GM12873 (cell line): ENCODE measurements around the gene THY1.

Source experiments
- TF ChIP-seq, protein P1 (sequence below): IDR thresholded peaks from 2 replicates; pipeline ENCODE4 v1.5.1; 2012; ENCODE audit warnings: low read depth, mild to moderate bottlenecking, moderate library complexity, low read length, control low read depth; ENCODE audit not compliant: insufficient read depth; ENCODE audit errors: missing control alignments

The THY1 gene

GRCh38 chr11:119438599-119438998 lies 15.6 kb upstream of the THY1 start:
- TF ChIP-seq, protein P1, sequence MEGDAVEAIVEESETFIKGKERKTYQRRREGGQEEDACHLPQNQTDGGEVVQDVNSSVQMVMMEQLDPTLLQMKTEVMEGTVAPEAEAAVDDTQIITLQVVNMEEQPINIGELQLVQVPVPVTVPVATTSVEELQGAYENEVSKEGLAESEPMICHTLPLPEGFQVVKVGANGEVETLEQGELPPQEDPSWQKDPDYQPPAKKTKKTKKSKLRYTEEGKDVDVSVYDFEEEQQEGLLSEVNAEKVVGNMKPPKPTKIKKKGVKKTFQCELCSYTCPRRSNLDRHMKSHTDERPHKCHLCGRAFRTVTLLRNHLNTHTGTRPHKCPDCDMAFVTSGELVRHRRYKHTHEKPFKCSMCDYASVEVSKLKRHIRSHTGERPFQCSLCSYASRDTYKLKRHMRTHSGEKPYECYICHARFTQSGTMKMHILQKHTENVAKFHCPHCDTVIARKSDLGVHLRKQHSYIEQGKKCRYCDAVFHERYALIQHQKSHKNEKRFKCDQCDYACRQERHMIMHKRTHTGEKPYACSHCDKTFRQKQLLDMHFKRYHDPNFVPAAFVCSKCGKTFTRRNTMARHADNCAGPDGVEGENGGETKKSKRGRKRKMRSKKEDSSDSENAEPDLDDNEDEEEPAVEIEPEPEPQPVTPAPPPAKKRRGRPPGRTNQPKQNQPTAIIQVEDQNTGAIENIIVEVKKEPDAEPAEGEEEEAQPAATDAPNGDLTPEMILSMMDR: no peak

DNA sequence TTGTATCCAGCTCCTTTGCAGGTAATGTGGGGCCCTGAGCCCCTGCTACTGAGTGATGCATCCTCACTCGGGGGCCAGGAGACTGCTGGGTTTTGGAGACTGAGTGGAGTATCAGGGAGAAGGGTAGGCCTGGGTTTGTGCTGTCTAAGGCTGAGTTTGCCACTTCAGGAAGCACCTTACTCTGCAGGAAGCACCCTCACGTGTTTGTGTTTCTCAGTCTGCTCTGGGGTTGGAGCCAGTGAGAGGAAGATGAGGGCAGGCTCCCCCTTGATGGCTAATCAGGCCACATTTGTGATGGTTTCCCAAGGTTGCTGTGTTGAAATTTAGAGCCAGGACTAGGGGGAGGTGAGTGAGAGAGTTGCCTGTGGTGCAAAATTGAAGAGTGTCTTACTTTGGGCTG lies 13.7 kb upstream of the THY1 start:
- TF ChIP-seq, protein P1: no peak

DNA sequence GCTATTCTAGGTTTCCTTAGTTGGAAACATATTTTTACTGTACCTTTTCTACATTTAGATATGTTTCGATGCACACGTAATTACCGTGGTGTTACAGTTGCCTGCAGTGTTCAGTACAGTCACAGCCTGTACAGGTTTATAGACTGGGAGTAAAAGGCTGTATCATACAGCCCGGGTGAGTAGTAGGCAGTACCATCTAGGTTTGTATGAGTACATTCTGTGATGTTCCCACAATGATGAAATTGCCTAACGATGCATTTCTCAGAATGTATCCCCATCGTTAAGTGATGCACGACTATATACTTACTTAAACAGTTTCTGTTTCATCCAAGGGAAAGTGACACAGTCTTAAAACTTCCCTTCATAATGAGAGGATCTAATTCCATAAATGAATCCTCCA lies 13.1 kb upstream of the THY1 start:
- TF ChIP-seq, protein P1: no peak

DNA sequence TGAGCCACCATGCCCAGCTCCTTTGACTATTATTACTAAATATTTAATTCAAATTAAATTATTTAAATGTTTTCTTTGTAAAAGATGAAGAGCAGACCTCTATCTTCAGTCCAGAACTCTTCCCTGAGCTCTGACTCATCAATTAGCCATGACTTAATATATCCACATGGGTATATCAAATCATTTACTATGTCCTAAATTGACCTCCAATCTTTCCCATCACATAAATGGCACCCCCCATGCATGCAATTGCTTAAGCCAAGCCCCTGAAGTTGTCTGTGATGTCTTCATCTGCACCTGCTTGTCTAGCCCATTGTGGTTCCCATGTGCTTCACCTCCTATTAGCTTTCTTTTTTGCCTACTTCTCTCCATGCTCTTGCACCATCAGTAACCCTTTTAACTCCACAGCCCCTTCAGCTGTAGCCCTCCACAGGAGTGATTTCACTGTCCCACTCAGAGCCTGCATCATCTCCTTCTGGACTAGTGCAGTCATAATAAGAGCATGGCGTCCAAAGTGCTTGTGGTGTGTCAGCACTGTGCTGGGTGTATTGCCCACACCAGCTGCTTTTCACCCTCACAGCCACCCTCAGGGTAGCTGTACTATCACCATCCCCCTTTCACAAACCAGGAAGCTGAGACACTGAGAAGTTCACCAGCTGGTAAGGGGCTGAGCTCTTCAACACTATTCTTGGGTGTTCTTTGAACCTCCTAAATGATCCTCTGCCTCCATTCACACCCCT lies 11.8 kb upstream of the THY1 start:
- TF ChIP-seq, protein P1: no peak

DNA sequence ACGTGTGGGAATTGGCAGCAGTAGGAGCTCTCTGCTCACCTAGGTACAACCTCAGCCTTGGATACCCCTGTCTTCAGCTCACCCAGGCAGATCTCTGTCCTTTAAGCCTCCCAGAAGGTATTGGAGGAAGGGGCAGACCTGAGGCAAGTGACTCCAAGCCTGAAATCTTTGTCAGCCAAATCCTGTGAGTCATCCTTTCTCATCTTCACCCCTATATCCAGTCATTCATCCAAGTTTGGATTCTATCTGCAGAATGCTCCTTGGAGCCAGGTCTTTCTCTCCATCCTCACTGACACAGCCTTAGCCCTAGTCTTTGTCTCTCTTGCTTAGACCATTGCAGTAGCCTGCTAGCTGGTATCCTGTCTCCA lies 10.4 kb upstream of the THY1 start:
- TF ChIP-seq, protein P1: no peak

DNA sequence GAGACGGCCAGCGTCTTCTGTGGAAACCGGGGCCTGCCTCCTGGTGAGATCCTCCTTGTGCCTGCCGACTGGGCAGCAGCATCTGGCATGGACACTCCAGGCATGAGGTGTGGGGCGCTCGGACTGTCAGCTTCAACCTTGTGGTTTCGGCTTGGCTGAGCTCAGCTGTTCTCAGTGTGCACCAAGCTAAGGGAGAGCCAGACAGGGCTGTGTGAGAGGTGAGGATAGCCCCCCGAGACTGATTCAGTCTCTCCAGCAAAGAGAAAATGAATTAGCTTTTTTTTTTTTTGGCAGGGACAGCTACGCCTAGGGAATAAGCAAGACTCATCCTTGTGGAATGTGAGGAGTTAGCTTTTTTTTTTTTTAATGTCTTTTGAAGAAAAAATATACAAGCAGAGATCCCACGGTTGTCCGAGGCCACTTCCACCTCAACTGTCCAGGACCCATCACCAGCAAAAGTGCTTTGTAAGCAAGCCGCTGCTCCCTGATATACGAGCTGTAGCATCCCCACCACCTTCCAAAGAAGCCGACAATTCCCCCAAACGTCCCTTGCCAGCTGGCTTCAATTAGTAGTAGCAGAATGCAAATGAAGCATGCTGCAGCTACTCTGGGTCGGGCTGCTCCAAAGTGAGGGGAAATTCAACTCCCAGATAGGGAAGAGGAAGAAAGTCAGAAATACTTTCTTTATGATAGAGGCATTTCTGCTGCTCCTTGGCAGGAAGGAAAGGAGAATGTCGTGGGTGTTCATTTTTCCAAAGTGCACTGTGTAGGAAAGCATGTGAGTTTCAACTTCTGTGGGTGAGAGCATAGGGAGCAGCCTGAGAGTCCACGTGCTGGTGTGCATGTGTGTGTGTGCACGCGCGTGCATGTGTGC lies 9.7 kb upstream of the THY1 start:
- TF ChIP-seq, protein P1: no peak

DNA sequence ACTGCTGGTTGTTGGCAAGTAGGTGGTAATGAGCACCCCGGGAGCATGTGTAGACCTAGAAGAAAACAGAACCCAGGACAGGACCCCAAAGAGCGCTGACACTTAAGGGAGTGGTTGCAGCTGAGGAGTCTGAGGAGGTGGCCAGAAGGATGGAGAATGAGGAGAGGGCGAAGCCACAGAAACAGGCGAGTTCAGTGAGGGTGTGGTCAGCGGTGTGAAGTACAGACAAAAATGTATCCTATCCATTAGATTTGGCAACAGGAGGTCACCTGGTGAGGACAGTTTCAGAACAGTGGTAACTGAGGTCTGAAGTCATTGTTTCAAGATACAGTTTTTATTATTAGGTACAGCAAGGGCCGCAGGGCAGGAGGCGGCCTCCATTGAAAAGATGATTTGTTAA lies 8.6 kb upstream of the THY1 start:
- TF ChIP-seq, protein P1: no peak
